Stimulated activated CD8-positive, alpha-beta memory T cell treated with anti-CD3 and anti-CD28 coated beads, Interleukin-15, amount 100 ng/mL, for 24 hours (primary cell): ENCODE data around the gene HSPG2.

Experiments
- DNase-seq: peaks from one replicate; pipeline ENCODE4 v3.0.0-alpha.2; 2020; ENCODE audit warnings: low read depth

Gene HSPG2

DNA sequence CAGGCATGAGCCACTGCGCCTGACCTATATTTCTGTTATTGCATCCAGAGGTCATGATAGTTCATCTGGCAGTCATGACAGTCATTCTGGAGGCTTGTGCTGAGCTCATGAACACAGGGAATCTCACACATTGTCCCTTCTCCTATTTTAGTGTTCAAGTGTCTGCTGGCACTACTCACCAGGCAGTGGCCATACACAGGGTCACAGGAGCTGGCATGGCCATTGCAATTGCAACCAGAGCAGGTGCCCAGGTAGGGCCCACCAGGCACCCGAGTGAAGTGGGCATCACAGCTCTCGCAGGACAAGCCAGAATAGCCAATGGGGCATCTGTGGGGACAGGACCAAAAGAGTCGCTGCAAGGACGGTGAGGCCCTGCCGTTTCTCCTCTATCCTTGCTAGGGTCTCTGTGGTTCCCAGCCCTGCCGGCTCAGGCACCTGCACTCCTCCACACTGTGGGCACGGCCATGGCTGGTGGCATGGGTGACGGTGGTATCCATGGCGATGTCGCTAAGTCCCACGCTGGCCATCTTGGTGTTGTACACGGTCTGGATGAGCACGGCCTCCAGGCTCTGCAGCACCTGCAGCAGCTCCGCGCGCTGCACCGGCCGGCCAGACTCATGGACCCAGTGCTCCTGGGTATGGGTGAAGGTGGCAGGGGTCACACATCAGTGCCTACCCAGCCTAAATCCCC, 57.0 kb downstream of the HSPG2 start:
- no peak for DNase-seq

- DNase-seq = no peak
These were observed 58.2 kb downstream of the HSPG2 start for GRCh38 chr1:21878840-21879478.

- DNase-seq = no peak
These were observed 58.9 kb downstream of the HSPG2 start for GRCh38 chr1:21878009-21878773.

DNA sequence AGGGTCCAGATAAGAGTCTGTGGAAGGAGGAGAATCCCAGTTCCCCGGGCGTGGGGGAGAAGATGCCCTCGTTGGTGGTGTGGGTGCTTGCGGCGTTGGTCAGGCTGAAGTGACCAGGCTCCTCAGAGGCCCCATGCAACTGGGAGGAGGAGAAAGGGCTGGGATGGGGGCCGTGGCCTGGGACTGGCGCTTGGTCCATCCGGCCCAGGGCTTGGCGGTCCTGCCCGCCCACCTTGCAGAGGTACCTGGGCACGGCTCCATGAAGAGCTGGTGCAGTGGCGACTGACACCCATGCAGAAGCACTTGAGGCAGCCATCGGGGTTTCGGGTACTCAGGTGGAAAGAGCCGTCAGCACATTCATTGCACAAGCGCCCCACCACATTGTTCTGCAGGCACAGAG, 60.8 kb downstream of the HSPG2 start:
- DNase-seq = no peak

- no peak for DNase-seq
These were observed 61.5 kb downstream of the HSPG2 start for GRCh38 chr1:21875621-21876063.

DNA sequence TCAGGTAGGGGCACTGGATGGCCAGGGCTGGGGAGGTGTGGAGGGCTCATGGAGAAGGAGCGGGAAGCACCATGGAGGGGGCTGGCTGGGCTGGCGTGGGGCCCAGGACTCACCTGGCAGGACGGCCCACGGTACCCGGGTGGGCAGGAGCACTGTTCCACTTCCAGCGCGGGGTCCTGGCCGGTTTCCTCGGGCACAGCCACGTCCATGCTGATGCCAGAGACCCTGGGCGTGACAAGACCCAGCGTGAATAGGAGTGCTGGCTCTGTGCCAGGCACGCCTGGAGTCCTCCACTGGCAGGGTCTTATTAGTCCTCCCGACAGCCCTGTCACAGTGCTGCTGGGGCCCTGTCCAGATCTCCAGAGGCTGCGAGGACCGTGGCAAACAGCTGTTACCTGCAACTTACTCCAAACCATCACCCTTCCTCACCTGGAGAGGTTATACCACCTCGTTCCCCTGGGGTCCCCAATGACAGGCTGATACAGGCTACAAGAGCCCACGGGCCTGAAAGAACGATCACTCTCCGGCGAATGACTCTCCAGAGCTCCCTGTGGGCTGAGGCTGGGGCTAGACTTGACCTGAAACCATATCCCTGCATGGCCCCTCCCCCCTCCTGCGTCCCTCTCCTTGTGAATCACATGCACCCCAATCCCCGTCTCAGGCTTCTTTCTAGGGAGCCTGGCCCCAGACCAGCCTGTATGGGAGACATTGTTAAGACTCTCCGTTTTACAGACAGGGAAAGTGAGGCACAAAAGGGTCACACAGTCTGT, 62.1 kb downstream of the HSPG2 start:
- DNase-seq = no peak

GRCh38 chr1:21874328-21874727, 62.8 kb downstream of the HSPG2 start:
- no peak for DNase-seq

DNA sequence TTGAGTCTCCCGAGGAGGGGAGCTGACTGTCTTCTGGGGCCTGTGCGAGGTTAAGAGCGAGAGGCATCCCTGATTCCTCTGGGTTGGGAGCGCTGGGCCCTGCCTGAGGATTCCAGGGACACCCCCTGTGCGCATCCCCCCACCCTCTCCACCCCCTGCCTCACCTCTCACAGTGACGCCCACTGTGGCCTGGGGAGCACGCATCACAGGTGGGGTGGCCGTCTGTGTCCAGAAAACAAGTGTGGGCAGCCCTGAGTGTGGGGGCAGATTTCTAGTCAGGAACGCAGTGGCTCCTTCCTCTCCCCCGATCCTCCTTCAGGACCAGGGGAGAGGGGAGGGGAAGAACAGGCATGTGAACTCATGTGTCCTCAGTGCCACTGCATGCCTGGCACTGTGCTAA, 63.3 kb downstream of the HSPG2 start:
- DNase-seq = no peak

DNA sequence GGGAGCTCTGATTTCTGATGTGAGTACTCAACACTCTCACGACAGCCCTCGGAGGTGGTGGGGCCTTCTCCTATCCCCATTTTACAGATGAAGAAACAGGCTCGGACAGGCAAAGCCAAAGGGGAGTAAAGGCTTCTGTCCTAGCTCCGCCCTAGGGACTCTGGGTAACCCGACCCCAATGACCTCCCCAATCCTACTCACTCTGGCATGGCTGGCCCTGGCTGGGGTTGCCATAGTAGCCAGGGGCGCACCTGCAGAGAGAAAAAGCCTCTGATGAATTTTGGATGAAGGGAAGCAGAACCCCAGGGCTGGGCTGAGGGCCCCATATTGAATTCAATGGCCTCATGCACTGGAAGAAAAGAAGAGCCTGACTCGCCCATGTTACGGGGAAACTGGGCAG, 63.9 kb downstream of the HSPG2 start:
- DNase-seq = no peak

DNA sequence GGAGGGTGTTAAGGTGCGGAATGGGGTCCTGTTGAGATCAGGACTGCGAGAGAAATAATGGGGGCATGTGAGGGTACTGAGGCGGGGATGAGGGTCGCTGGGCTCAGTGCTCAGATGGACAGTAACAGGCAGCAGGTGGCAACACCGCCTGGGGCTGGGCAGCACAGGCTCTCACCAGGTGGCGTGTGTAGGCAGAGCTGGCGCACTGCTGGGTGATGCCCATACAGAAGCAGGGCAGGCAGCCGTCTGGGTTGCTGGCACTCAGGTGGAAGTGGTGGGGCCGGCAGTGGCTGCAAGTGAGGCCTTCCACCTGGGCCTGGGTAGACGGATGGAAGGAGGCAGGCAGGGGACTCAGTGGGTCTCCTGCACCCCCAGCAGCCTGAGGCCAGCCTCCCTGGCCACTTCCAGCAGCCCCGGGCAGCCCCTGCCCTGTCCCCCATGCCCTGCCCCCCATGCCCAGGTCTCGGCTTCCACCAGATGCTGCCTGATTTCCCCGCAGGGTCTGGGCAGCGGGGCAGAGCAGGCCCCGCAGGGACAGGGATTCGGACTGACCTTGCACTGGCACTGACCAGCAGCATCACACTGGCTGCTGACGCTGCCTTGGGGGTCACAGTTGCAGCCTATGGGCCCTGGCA, 64.5 kb downstream of the HSPG2 start:
- no peak for DNase-seq

DNA sequence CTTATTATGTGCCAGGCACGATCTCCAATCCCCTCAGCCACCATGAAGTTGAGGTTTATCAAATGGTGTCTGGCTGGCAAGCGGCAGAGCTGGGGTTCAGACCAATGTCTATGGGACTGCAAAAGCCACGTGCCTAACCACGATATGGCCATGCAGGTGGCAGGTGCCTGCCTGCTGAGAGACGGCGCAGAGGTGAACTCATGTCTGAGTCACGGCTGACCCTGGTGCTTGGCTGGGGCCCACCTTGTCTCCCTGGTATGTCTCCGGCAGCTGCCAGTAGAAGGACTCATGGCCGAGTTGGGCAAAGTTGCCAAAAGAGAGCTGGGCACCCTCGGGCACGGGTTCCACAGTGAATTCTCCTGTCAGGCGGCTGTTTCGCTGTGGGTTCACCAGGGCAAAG, 65.2 kb downstream of the HSPG2 start:
- no peak for DNase-seq

DNA sequence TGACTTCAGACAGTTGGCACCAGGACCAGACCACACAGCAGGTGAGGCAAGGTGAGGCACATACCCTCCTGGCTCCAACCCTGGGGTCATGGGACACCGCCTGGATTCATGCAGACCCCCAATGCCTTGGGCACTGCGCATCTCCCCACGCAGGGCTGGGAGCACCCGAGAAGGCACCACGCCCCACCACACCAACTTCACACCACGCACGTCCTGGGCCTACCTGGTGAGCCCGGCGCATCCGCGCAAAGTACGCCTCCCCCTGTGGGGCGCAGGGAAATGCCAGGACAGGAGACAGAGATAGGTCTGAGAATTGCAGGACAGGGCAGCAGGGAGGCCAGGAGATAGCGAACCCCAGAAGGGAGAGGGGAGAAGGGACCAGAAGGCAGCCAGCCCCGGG, 66.5 kb downstream of the HSPG2 start:
- DNase-seq = no peak

DNA sequence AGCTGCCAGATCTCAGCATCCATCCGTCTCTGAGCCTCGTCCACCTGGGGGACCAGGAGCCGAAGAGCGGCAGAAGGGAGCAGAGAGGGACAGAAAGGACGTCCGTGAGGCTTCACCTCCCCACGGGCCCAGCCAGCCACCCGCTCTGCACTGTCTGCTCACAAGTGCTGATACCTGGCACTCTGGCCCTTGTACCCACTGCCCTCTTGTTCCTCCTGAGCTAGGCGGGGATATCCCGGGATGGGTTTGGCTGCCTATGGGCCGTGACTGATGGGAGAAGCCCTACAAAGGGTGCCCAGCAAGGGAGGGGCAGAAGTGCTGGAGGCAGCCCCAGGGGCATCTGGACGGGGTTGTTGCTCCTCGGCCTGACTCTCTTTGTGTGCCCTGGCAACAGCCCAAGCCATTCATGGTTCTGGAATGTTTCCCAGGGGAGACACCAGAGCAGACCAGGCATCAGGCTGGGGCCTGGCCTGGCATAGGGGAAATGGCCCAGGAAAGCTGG, 67.4 kb downstream of the HSPG2 start:
- no peak for DNase-seq

- DNase-seq = no peak
These were observed 68.1 kb downstream of the HSPG2 start for GRCh38 chr1:21868941-21869454.

- no peak for DNase-seq
These were observed 68.6 kb downstream of the HSPG2 start for GRCh38 chr1:21868482-21868881.

GRCh38 chr1:21867451-21867996, 69.6 kb downstream of the HSPG2 start:
- no peak for DNase-seq

DNA sequence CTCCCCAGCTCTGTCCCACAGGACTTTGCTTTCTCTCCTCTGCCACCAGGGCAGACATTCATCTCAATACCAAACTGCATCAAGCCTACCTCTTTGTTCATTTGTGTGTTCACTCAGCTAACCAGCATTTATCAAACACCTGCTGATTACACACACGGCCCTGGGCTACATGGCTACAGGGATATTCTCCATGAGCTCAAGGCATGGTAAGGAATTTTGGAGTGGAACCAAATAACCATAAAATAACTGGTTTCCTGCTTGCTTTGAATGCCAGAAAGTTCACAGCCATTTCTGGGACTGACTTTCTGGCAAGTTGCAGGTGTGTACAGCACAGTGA, 70.4 kb downstream of the HSPG2 start:
- DNase-seq = no peak

DNA sequence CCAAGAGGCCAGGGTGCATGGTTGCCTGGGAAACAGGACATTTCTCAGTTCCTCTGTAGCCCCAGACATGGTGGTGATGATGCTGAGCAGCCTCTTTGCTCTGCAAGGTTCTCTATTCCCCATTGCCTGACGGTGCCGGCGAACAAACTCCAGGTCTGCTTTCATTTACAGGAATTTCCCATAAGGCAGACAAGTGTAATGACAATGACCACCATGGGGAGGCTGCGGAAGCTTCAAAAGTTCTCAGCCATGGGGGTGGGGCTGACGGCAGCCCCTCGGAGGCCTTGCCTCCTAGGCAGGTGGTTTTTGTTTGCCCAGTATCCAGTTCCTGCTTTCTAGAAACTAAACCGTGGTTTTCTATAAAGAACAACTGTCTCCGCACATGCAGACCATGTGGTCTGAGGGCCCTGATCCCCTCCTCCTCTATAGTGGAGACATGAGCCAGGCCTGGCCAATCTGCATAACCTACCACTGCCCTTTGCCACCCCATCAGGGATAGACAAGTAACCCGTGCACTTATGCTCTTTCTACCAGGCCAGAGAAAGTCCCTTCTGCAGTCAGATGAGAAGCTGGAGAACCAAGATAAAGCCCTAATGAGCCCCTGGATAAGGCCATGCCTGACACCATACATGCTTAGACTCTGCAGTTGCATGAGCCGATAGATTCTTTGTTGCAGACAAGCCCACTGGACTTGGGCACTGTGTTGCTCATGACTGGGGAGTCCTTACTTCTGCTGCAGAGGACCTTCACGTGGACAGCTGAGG, 71.0 kb downstream of the HSPG2 start:
- DNase-seq = no peak

- DNase-seq = no peak
These were observed 71.5 kb downstream of the HSPG2 start for GRCh38 chr1:21865609-21865942.

GRCh38 chr1:21864730-21865129, 72.4 kb downstream of the HSPG2 start:
- no peak for DNase-seq

GRCh38 chr1:21863981-21864380, 73.1 kb downstream of the HSPG2 start:
- DNase-seq = no peak
